B cell (primary cell): ENCODE data around the gene ADM2. TPM values are rescaled to one million over a fixed set of nuclear protein-coding genes. Genes with fewer than 3 reads are reported as not detected.

Source experiments
- ATAC-seq: fragments of 200-7000 bp; cut with Tn5 transposase; one replicate; pipeline ENCODE4 v1.10.0; 2021; ENCODE audit warnings: low read depth, mild to moderate bottlenecking, moderate number of reproducible peaks, moderate library complexity
- CTCF ChIA-PET: fragments of 350-600 bp; sonication (Branson Sonifier 250); formaldehyde crosslinking; loops from one replicate; lab custom pipeline; 2021; ENCODE audit warnings: antibody characterized with exemption, inconsistent platforms; lab: Charles Lee
- POLR2A ChIA-PET: fragments of 350-600 bp; sonication (Branson Sonifier 250); formaldehyde crosslinking; loops from one replicate; lab custom pipeline; 2021; ENCODE audit warnings: antibody characterized with exemption; lab: Charles Lee
- DNase-seq: peaks from one replicate; pipeline ENCODE4 v3.0.0; 2013
- H2AFZ ChIP-seq: 2 replicates; pipeline ENCODE4 v1.6.1; 2012; ENCODE audit warnings: mild to moderate bottlenecking, low read depth, low read length; ENCODE audit not compliant: insufficient read depth, poor library complexity, severe bottlenecking
- H3K27ac ChIP-seq, 2 donors: 1 replicate in 1 of 2; 2 replicates in 1 of 2; pipeline ENCODE4 v1.5.1; 2012 to 2013; ENCODE audit warnings: low read length in 2 of 2, mild to moderate bottlenecking in 2 of 2, moderate library complexity in 1 of 2
- H3K27me3 ChIP-seq, 4 experiments: fragments of 200-600 bp in 1 of 4; sonication (generic) in 1 of 4; replicated peaks in 1 of 4; 1 replicate in 2 of 4; 2 replicates in 2 of 4; pipeline versions ENCODE4 v1.6.1 to v1.7.0; 2013 to 2016; ENCODE audit warnings: low read length in 3 of 4, mild to moderate bottlenecking in 2 of 4, mixed read lengths in 1 of 4, moderate library complexity in 1 of 4; ENCODE audit not compliant: insufficient read depth in 4 of 4, control insufficient read depth in 3 of 4; ENCODE audit errors: control extremely low read depth in 1 of 4
- H3K36me3 ChIP-seq, 2 experiments: replicated peaks in 1 of 2; 1 replicate in 1 of 2; 2 replicates in 1 of 2; pipeline versions ENCODE4 v1.6.1 to v1.7.1; 2013; ENCODE audit warnings: low read length in 1 of 2; ENCODE audit not compliant: insufficient read depth in 2 of 2, control insufficient read depth in 1 of 2; ENCODE audit errors: control extremely low read depth in 1 of 2, extremely low read depth in 1 of 2
- H3K4me1 ChIP-seq, 2 donors: fragments of 200-600 bp in 1 of 2; sonication (generic) in 1 of 2; 1 replicate in 1 of 2; 2 replicates in 1 of 2; pipeline versions ENCODE4 v1.5.1 to v1.6.1; 2013 to 2017; ENCODE audit warnings: low read length in 2 of 2; ENCODE audit not compliant: control insufficient read depth in 2 of 2, insufficient read depth in 2 of 2
- H3K4me2 ChIP-seq: replicated peaks from 2 replicates; pipeline ENCODE3; 2012; ENCODE audit warnings: mild to moderate bottlenecking, low read depth, low read length; ENCODE audit not compliant: poor library complexity, severe bottlenecking
- H3K4me3 ChIP-seq, 5 experiments: fragments of 200-600 bp in 1 of 5; sonication (generic) in 1 of 5; 1 replicate in 3 of 5; 2 replicates in 2 of 5; pipeline versions ENCODE4 v1.5.1 to v1.7.0; 2011 to 2016; ENCODE audit warnings: low read length in 4 of 5, mild to moderate bottlenecking in 4 of 5, low read depth in 2 of 5, control low read depth in 1 of 5, moderate library complexity in 1 of 5; ENCODE audit not compliant: insufficient read depth in 1 of 5; ENCODE audit errors: control extremely low read depth in 1 of 5, extremely low read depth in 1 of 5
- H3K79me2 ChIP-seq: fragments of 200-600 bp; sonication (generic); one replicate; pipeline ENCODE4 v1.6.0; 2016; ENCODE audit warnings: low read length; ENCODE audit not compliant: control insufficient read depth, insufficient read depth
- H3K9ac ChIP-seq: fragments of 200-600 bp; sonication (generic); 2 replicates; pipeline ENCODE4 v1.6.1; 2017; ENCODE audit warnings: mild to moderate bottlenecking, low read length, moderate library complexity
- H3K9me3 ChIP-seq, 3 donors: one replicate each; pipeline versions ENCODE4 v1.6.1 to v1.7.1; 2013; ENCODE audit warnings: low read length in 2 of 3; ENCODE audit not compliant: control insufficient read depth in 2 of 3, insufficient read depth in 1 of 3; ENCODE audit errors: control extremely low read depth in 1 of 3
- H4K20me1 ChIP-seq: 2 replicates; pipeline ENCODE4 v1.6.0; 2012; ENCODE audit warnings: mild to moderate bottlenecking, low read length; ENCODE audit not compliant: insufficient read depth, control insufficient read depth, poor library complexity, severe bottlenecking
- H3K27ac Mint-ChIP-seq: one replicate; pipeline ENCODE4 v1.8.0; 2021; ENCODE audit warnings: mixed read lengths
- H3K27me3 Mint-ChIP-seq: one replicate; pipeline ENCODE4 v1.8.0; 2021; ENCODE audit warnings: mixed read lengths
- H3K4me1 Mint-ChIP-seq: one replicate; pipeline ENCODE4 v1.8.0; 2021; ENCODE audit warnings: mixed read lengths
- H3K4me3 Mint-ChIP-seq: one replicate; pipeline ENCODE4 v1.8.0; 2021; ENCODE audit warnings: mixed read lengths
- H3K9me3 Mint-ChIP-seq: one replicate; pipeline ENCODE4 v1.8.0; 2022; ENCODE audit warnings: mixed read lengths; ENCODE audit not compliant: insufficient read depth
- EZH2 ChIP-seq: IDR thresholded peaks from 2 replicates; pipeline ENCODE4 v1.6.1; 2012; ENCODE audit warnings: borderline replicate concordance, low read depth, mild to moderate bottlenecking, moderate library complexity, low read length; ENCODE audit not compliant: insufficient read depth, poor library complexity, severe bottlenecking
- WGBS: methylation state at CpG from one replicate; pipeline ENCODE4 v1.1.5; 2013; ENCODE audit warnings: missing lambda C conversion rate; ENCODE audit not compliant: insufficient coverage; 5-methylcytosine and 5-hydroxymethylcytosine counted together
- intact Hi-C: fragments of 100-400 bp; cut with micrococcal nuclease; formaldehyde crosslinking; loops from one replicate; pipeline ENCODE4 v1.10.0; 2022
- polyA plus RNA-seq: library from polyadenylated mRNA; depleted of rRNA; stranded (reverse); fragments of >200 nt; gene quantifications from 2 replicates; pipeline ENCODE4 v1.2.3, GENCODE V29; 2012
- total RNA-seq, 2 donors: library from RNA; stranded (reverse); fragments of 120-200 nt in 1 of 2; gene quantifications; 1 replicate in 1 of 2; 2 replicates in 1 of 2; pipeline versions ENCODE4 v1.2.3 to v1.2.4, GENCODE V29; 2013 to 2022
- TF ChIP-seq, protein P1 (sequence below): fragments of 200-600 bp; IDR thresholded peaks from one replicate; pipeline ENCODE4 v1.8.0; 2022; ENCODE audit warnings: antibody characterized with exemption, mild to moderate bottlenecking

The ADM2 gene
- total and polyA plus RNA-seq, 2 donors (not counting 1 experiment from before 2014, with no cell fraction given) = 0.67 to 3.7 TPM

DNA sequence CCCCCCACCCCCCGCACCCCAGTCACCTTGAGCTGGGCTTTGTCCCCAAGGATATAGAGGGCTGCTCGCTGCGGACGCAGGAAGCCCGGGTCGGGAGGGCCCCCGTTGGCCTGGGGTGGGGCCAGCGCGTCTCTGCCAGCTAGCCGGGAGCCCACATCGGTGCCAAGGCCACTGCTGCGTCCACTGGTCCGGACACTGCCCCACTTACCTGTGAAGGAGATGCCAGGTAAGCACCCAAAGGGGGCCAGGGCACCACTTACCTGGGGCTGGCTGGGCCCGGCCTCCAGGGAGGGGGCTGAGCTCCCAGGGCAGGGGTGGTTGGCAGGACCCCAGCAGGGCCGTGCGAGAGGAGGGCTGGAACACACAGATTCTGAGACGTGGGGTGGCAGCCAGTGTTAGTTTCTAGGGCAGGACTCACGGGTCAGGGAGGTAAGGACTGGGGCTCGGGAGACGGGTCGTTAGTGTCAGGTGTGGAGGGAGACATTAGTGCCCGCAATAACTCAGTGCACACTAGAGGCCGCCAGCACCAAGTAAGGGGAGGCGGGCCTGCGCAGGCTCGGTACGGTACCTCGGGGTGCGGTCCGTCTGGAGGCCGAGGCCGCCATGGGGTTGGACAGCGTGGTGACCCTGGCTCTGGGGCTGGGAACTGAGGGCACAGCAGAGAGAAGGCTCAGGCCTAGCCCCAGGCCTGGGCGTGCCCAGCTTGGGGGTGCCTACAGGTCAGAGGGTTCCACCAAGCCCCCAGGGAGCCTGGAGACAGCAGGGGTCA lies 24.7 kb upstream of the ADM2 start:
- TF ChIP-seq, protein P1, sequence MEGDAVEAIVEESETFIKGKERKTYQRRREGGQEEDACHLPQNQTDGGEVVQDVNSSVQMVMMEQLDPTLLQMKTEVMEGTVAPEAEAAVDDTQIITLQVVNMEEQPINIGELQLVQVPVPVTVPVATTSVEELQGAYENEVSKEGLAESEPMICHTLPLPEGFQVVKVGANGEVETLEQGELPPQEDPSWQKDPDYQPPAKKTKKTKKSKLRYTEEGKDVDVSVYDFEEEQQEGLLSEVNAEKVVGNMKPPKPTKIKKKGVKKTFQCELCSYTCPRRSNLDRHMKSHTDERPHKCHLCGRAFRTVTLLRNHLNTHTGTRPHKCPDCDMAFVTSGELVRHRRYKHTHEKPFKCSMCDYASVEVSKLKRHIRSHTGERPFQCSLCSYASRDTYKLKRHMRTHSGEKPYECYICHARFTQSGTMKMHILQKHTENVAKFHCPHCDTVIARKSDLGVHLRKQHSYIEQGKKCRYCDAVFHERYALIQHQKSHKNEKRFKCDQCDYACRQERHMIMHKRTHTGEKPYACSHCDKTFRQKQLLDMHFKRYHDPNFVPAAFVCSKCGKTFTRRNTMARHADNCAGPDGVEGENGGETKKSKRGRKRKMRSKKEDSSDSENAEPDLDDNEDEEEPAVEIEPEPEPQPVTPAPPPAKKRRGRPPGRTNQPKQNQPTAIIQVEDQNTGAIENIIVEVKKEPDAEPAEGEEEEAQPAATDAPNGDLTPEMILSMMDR = peak; percentile 35
- no peak for TF ChIP-seq EZH2
- WGBS = 94% methylated on average over 33 of the region's 34 CpGs
- Mint-ChIP-seq H3K9me3 (no peaks in the 10 kb centered on the region), H3K27ac (peak overlapping the region; percentile 59), H3K27me3 (no peaks in the 10 kb centered on the region), H3K4me3 (no peak overlapping the region), H3K4me1 (no peaks in the 10 kb centered on the region)
- Histone ChIP-seq H3K9me3 (peaks cover 0 to 4% (median 0%) of the 10 kb centered on the region in 3 donors), H3K4me3 (no peak overlapping the region), H3K4me2 (no peak overlapping the region), H3K79me2 (no peaks in the 10 kb centered on the region), H3K36me3 (peaks cover 0 to 76% of the 10 kb centered on the region in 2 experiments), H3K27ac (no peak overlapping the region), H4K20me1 (peaks cover 9% of the 10 kb centered on the region), H3K27me3 (no peaks in the 10 kb centered on the region), H2AFZ (no peak overlapping the region), H3K9ac (no peak overlapping the region), H3K4me1 (no peaks in the 10 kb centered on the region)
- intact Hi-C loops = loop anchor here (1.0 kb wide), 1 partner anchor 42 kb away; no protein-coding TSS in a partner anchor
- ChIA-PET CTCF (interaction anchor here (0.5 to 5.2 kb wide), 4 partner anchors 12 to 164 kb away, joined by 3 to 40 read pairs (median 4); no protein-coding TSS in a partner anchor), POLR2A (no interaction called here)
- ATAC-seq (no peak), DNase-seq (no peak)

DNA sequence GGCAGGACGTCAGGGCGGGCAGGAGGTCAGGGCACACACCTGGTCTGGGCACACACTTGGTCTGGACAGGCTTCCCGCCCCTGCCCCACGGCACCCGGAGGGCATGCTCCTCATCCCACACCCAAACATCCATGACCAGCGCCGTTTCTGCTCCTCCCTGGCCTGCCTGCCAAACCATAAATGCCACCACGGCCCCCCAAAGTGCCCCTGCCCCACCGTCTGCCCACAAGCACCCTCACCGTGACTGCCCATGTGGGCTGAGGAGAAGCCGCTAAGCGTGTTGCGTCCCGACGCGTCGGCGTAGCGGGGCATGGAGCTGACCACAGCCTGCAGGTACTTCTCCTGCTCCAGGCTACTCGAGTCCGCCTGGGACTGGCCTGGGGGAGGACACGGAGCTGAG lies 22.3 kb upstream of the ADM2 start:
- no peak overlapping the region for H3K27ac ChIP-seq
- peaks cover 0 to 4% (median 0%) of the 10 kb centered on the region in 3 donors for H3K9me3 ChIP-seq
- H3K4me2 ChIP-seq = no peak overlapping the region
- peaks cover 0 to 86% of the 10 kb centered on the region in 2 experiments for H3K36me3 ChIP-seq
- Mint-ChIP-seq H3K27ac (no peak overlapping the region), H3K27me3 (no peaks in the 10 kb centered on the region), H3K4me3 (no peak overlapping the region), H3K4me1 (no peaks in the 10 kb centered on the region), H3K9me3 (no peaks in the 10 kb centered on the region)
- no peaks in the 10 kb centered on the region for H3K27me3 ChIP-seq
- no peak overlapping the region for H3K9ac ChIP-seq
- no peak overlapping the region for H3K4me3 ChIP-seq
- peaks cover 14% of the 10 kb centered on the region for H4K20me1 ChIP-seq
- WGBS = 95% methylated on average over 22 of the region's 22 CpGs
- ATAC-seq = no peak
- ChIA-PET POLR2A (interaction anchor here (1.5 kb wide), 1 partner anchor 11 kb away, joined by 7 read pairs; no protein-coding TSS in a partner anchor), CTCF (interaction anchor here (0.6 to 5.2 kb wide), 2 partner anchors 11 to 39 kb away, joined by 3 to 40 read pairs; no protein-coding TSS in a partner anchor)
- H2AFZ ChIP-seq = no peak overlapping the region
- intact Hi-C loops = no loop called here
- TF ChIP-seq, protein P1 = no peak
- TF ChIP-seq EZH2 = no peak
- no peaks in the 10 kb centered on the region for H3K79me2 ChIP-seq
- no peaks in the 10 kb centered on the region for H3K4me1 ChIP-seq
- no peak for DNase-seq
